Chondrocyte (in vitro differentiated cells): ENCODE results near the gene MXRA8. TPM values are rescaled to one million over a fixed set of nuclear protein-coding genes. Genes with fewer than 3 reads are reported as not detected.

Source experiments
- DNase-seq: peaks from one replicate; pipeline ENCODE4 v3.0.0; 2021; ENCODE audit warnings: mixed read lengths, low spot score
- H3K27ac Mint-ChIP-seq: one replicate; pipeline ENCODE4 v1.8.0; 2021; ENCODE audit warnings: mild to moderate bottlenecking, moderate library complexity, mixed read lengths; ENCODE audit not compliant: unreplicated experiment
- H3K27me3 Mint-ChIP-seq: 2 replicates; pipeline ENCODE4 v1.8.0; 2021; ENCODE audit warnings: low read depth, mixed read lengths
- H3K36me3 Mint-ChIP-seq: 2 replicates; pipeline ENCODE4 v1.8.0; 2021; ENCODE audit warnings: low read depth, mixed read lengths
- H3K4me1 Mint-ChIP-seq: 2 replicates; pipeline ENCODE4 v1.8.0; 2021; ENCODE audit warnings: low read depth, mild to moderate bottlenecking, mixed read lengths
- H3K4me3 Mint-ChIP-seq: one replicate; pipeline ENCODE4 v1.8.0; 2021; ENCODE audit warnings: mild to moderate bottlenecking, moderate library complexity, mixed read lengths; ENCODE audit not compliant: unreplicated experiment
- H3K9me3 Mint-ChIP-seq: 2 replicates; pipeline ENCODE4 v1.8.0; 2021; ENCODE audit warnings: low read depth, mixed read lengths
- CTCF ChIP-seq: fragments of 200-600 bp; sonication (generic); IDR thresholded peaks from 2 replicates; pipeline ENCODE4 v1.5.0; 2021; ENCODE audit warnings: antibody characterized with exemption, mild to moderate bottlenecking, moderate library complexity
- total RNA-seq: library from RNA; stranded (reverse); gene quantifications from 3 replicates; pipeline ENCODE4 v1.2.1, GENCODE V29; 2021

MXRA8 gene
- total RNA-seq, 1 donor from 2014 or later = 158 TPM

DNA sequence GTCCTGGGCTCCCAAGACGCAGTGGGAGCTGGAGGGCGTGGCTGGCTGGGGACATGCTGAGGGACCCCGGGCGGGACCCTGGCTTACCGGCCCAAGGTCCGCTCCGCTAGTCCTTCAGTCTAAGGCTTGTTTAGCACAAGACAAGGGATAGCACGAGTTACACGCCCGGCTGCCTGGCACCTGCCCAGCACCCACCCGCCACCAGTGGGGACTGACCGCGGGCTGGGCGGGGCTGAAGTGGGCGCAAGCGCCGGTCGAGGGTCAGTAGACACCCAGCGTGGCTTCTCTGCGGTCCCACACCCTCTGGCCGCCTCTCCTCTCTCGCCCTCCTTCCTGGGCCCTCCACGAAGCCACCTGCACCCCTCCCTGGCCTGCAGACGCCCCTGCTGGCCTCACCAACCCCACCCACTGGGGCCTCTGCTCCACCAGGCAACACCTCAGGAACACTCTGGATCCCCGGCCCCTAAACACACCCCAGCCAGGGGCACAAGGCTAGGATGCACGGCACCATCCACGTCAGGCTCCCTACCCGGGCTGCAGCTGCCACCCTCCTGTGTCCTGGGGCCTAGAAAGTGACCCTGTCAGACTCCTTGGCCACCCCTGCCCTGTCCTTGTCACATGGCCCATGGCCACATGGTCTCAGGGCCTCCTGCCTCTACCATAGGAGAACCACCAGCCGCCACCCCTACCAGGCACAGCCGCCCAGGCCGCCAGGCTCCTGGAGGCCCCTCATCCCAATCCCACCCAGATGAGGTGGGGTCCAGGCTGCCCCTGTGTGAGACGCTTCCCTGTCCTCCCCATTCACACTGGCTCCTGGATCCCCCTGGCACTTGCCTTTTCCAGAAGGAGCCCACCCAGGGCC lies 21.2 kb downstream of the MXRA8 start:
- no peak for DNase-seq
- Mint-ChIP-seq H3K27ac (no peak overlapping the region), H3K4me1 (no peaks in the 10 kb centered on the region), H3K9me3 (no peaks in the 10 kb centered on the region), H3K27me3 (no peaks in the 10 kb centered on the region), H3K4me3 (no peak overlapping the region), H3K36me3 (peaks cover 3% of the 10 kb centered on the region)
- TF ChIP-seq CTCF = no peak

GRCh38 chr1:1336446-1336845 lies 21.9 kb downstream of the MXRA8 start:
- Mint-ChIP-seq H3K4me1 (no peaks in the 10 kb centered on the region), H3K9me3 (no peaks in the 10 kb centered on the region), H3K27ac (no peak overlapping the region)

DNA sequence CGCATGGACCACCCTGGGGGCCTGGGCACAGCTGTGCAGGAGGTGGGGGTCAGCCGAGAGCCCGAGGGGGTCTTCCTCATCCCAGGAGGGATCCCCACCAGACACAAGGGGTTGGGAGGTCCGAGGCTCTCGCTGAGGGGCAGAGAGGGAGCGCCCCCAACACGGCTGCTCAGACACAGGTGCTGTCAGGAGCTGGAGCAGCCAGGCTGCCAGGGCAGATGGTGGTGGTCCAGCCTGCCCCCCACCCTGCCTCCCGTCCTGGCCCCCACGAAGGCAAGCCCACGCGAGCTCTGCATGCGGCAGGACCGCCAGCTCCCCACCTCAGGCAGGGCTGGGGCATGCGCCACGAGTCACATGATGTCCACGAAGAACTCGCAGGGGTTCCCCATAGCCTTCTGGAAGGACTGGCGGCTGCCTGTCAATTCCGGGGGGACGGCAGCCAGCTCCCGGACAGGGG lies 22.5 kb downstream of the MXRA8 start:
- Mint-ChIP-seq H3K27me3 (no peaks in the 10 kb centered on the region), H3K36me3 (peaks cover 3% of the 10 kb centered on the region), H3K27ac (no peak overlapping the region), H3K9me3 (no peaks in the 10 kb centered on the region), H3K4me1 (peaks cover 5% of the 10 kb centered on the region), H3K4me3 (no peak overlapping the region)
- no peak for DNase-seq
- no peak for TF ChIP-seq CTCF

More at GRCh38 chr1:1336446-1336845, 21.9 kb downstream of the MXRA8 start:
- TF ChIP-seq CTCF = no peak
- Mint-ChIP-seq H3K27me3 (no peaks in the 10 kb centered on the region), H3K4me3 (no peak overlapping the region), H3K36me3 (peaks cover 3% of the 10 kb centered on the region)
- DNase-seq = no peak

DNA sequence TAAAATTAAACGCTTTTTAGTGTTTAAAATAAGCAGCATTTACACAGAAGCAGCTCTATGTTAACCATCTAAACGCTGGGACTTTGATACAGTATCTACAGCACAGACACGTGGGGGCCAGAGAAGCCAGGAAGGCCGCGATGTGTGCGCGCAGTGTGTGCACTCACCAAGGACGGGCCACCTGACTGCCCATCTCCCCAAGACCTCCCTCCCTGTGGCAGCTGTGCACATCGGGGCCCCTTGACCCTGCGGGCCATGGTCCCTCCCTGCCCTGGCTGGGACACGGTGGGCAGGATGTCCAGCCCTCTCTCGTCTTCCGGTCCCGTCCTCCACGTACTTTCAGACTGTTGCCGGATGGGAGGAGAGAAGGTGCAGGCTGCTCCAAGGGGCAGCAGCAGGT lies 23.1 kb downstream of the MXRA8 start:
- no peak overlapping the region for H3K27ac Mint-ChIP-seq

DNA sequence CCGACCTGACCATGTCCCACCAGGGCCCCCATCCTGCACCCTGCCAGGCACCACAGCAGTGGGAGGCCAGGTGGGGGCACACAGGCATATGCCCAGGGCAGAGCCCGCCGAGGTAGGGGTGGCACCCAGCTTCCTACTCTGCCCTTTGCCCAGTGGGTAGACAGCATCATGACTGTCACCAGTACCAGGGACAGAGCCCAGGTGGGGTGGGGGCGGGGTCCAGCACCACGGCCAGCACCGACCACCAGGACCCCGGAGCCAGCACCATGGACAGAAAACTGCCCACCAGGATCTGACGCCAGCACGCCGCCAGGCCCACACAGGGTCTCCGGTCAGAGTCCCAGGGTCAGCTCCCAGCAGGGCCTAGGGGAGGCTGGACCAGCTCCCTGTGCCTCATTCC lies 23.5 kb downstream of the MXRA8 start:
- Mint-ChIP-seq H3K27ac (no peak overlapping the region), H3K4me3 (no peak overlapping the region), H3K9me3 (no peaks in the 10 kb centered on the region), H3K4me1 (peaks cover 9% of the 10 kb centered on the region), H3K27me3 (no peaks in the 10 kb centered on the region), H3K36me3 (no peaks in the 10 kb centered on the region)
- no peak for TF ChIP-seq CTCF
- DNase-seq = no peak

More for the DNA sequence above, 23.1 kb downstream of the MXRA8 start:
- Mint-ChIP-seq H3K36me3 (no peaks in the 10 kb centered on the region), H3K4me3 (no peak overlapping the region), H3K9me3 (no peaks in the 10 kb centered on the region), H3K27me3 (no peaks in the 10 kb centered on the region), H3K4me1 (peaks cover 9% of the 10 kb centered on the region)
- no peak for TF ChIP-seq CTCF
- no peak for DNase-seq
